Heart left ventricle (tissue), 16 donors: Measurements from ENCODE around the gene SLC25A21. TPM values are rescaled to one million over a fixed set of nuclear protein-coding genes. Genes with fewer than 3 reads are reported as not detected.

Experiments used
- ATAC-seq, 4 donors: fragments of 200-7000 bp; cut with Tn5 transposase; one replicate each; pipeline ENCODE4 v1.9.1; 2020 to 2022; ENCODE audit warnings: moderate library complexity in 4 of 4, mild to moderate bottlenecking in 3 of 4, moderate number of reproducible peaks in 1 of 4
- DNase-seq, 5 donors: peaks; one replicate each; pipeline ENCODE4 v3.0.0-alpha.2; 2020
- H3K27ac ChIP-seq, 12 donors: fragments of 200-600 bp; sonication (generic) in 4 of 12; one replicate each; pipeline versions ENCODE4 v1.5.0 to v1.8.0; 2016 to 2022; ENCODE audit warnings: mild to moderate bottlenecking in 2 of 12
- H3K27me3 ChIP-seq, 9 donors: fragments of 200-600 bp; sonication (generic) in 2 of 9; one replicate each; pipeline versions ENCODE4 v1.5.1 to v1.8.0; 2016 to 2022; ENCODE audit warnings: mild to moderate bottlenecking in 3 of 9
- H3K36me3 ChIP-seq, 9 donors: fragments of 200-600 bp; sonication (generic) in 2 of 9; one replicate each; pipeline versions ENCODE4 v1.5.0 to v1.8.0; 2018 to 2022; ENCODE audit warnings: mild to moderate bottlenecking in 2 of 9
- H3K4me1 ChIP-seq, 12 donors: fragments of 200-600 bp; sonication (generic) in 4 of 12; one replicate each; pipeline versions ENCODE4 v1.5.0 to v1.8.0; 2016 to 2022; ENCODE audit warnings: mild to moderate bottlenecking in 3 of 12
- H3K4me3 ChIP-seq, 12 donors: fragments of 200-600 bp; sonication (generic) in 4 of 12; one replicate each; pipeline versions ENCODE4 v1.5.0 to v1.8.0; 2017 to 2022; ENCODE audit warnings: mild to moderate bottlenecking in 9 of 12, moderate library complexity in 4 of 12
- H3K9me3 ChIP-seq, 12 donors: fragments of 200-600 bp; sonication (generic) in 4 of 12; one replicate each; pipeline versions ENCODE4 v1.5.0 to v1.8.0; 2016 to 2022; ENCODE audit warnings: mild to moderate bottlenecking in 1 of 12
- POLR2A ChIP-seq, 2 donors: fragments of 450-650 bp; IDR thresholded peaks; one replicate each; pipeline ENCODE4 v1.6.1; 2017; ENCODE audit warnings: antibody characterized with exemption in 2 of 2, mild to moderate bottlenecking in 2 of 2, moderate library complexity in 2 of 2
- WGBS, 4 donors: extraction: QIAGEN DNeasy Blood & Tissue Kit in 2 of 4; methylation state at CpG; one replicate each; pipeline versions ENCODE4 v1.1.5 to v1.1.7; 2013 to 2018; 5-methylcytosine and 5-hydroxymethylcytosine counted together
- intact Hi-C, 10 donors: fragments of 100-400 bp; cut with DNase I; formaldehyde crosslinking; loops; one replicate each; pipeline versions ENCODE4 v1.11.1 to v1.14.2; 2022
- polyA plus RNA-seq, 2 donors: library from polyadenylated mRNA; stranded (reverse); fragments of 200-250 nt; gene quantifications; one replicate each; pipeline ENCODE4 v1.2.3, GENCODE V29; 2013
- total RNA-seq, 9 donors: library from RNA; depleted of rRNA in 2 of 9; stranded (reverse); fragments of >200 nt in 2 of 9; fragmentation: NEBNext Ultra II Directional in 3 of 9; extraction: Animal tissue kit (Norgen Biotek cat#: 25700) in 3 of 9; gene quantifications; one replicate each; pipeline versions ENCODE4 v1.1.0 to v1.2.4, GENCODE V29; 2016 to 2023
- TF ChIP-seq, protein P1 (sequence below), 12 donors: fragments of 200-600 bp; sonication (generic) in 4 of 12; IDR thresholded peaks; one replicate each; pipeline versions ENCODE4 v1.5.0 to v1.8.0; 2018 to 2022; ENCODE audit warnings: antibody characterized with exemption in 12 of 12, mild to moderate bottlenecking in 5 of 12
- donor health status: ischemic (EF 13 %, LVEDD 7.1; RV severe dilation, severe dysfunction).
- donor health status: healthy with polysubstance abuse.
- donor health status: DM: no; HTN: yes; CAD: no.
- donor health status: DM: no; HTN: no; CAD: no.
- donor health status: ischemic (EF 25% LVEDD 6.9; RV normal size, moderate dysfunction).
- donor health status: ischemic (EF 25% LVEDD 5.7; RV mildly dilated, moderate dysfunction).
- donor health status: healthy.
- donor health status: DM: yes; HTN: yes; CAD: no.
- donor health status: ischemic (EF 35%, LVEDD 5.7; RV mildly dilated, moderate dysfunction).
- donor health status: nonischemic (EF 11% LVEDD 7.7; RV severe dilation, severe dysfunction).
- donor health status: DM: yes; HTN: yes; CAD: no.
- donor health status: PGD.
- donor health status: ischemic (EF 29% LVEDD 5.4; RV normal size, mild dysfunction).
- donor health status: nonischemic (EF 23%, LVEDD 6.1; RV moderate dilation, normal function).

The SLC25A21 gene
- total and polyA plus RNA-seq, 11 donors = 0.12 to 1.6 (median 0.24) TPM; not detected in 1

DNA sequence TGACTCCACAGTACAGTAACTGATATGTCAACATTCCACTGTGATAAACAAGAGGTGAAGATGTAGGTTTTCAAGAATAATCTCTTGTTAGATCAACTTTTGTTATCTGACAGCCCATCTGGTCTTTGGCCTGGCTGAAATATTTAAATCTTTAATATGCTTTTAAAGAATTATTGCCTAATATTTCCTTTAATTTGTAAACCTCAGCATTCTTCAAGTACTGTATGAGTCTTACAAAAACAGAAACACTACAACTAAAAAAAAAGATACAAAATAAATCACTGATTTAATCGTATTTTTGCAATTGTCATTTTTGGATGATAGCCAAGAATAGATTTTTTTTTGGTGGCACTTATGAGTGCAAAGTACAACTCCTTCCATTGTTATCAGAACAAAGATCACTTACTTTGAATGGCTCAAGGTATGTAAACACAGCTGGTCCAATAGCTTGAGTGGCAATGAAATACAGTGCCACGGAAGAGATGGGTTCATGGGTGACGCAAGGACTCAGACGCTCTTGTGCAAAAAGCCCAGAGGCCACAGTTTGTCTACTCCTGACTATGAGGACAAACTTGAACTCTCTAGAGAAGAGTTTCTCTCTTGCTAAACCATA is 401.3 kb downstream of the SLC25A21 start:
- TF ChIP-seq, protein P1, sequence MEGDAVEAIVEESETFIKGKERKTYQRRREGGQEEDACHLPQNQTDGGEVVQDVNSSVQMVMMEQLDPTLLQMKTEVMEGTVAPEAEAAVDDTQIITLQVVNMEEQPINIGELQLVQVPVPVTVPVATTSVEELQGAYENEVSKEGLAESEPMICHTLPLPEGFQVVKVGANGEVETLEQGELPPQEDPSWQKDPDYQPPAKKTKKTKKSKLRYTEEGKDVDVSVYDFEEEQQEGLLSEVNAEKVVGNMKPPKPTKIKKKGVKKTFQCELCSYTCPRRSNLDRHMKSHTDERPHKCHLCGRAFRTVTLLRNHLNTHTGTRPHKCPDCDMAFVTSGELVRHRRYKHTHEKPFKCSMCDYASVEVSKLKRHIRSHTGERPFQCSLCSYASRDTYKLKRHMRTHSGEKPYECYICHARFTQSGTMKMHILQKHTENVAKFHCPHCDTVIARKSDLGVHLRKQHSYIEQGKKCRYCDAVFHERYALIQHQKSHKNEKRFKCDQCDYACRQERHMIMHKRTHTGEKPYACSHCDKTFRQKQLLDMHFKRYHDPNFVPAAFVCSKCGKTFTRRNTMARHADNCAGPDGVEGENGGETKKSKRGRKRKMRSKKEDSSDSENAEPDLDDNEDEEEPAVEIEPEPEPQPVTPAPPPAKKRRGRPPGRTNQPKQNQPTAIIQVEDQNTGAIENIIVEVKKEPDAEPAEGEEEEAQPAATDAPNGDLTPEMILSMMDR (IDR thresholded peaks at IDR 0.05) = no peak
- no peak for TF ChIP-seq POLR2A (IDR thresholded peaks at IDR 0.05)
- no peaks in the 10 kb centered on the region for H3K36me3 ChIP-seq
- intact Hi-C loops = no loop called here
- ATAC-seq = no peak
- no peaks in the 10 kb centered on the region for H3K4me1 ChIP-seq
- H3K9me3 ChIP-seq = no peaks in the 10 kb centered on the region
- 59 to 82% (median 72%) methylated on average over 4 of the region's 4 CpGs for WGBS, 4 donors
- H3K27me3 ChIP-seq = peaks cover 0 to 4% (median 0%) of the 10 kb centered on the region in 9 donors
- DNase-seq = no peak
- H3K4me3 ChIP-seq = no peak overlapping the region
- H3K27ac ChIP-seq = no peak overlapping the region

DNA sequence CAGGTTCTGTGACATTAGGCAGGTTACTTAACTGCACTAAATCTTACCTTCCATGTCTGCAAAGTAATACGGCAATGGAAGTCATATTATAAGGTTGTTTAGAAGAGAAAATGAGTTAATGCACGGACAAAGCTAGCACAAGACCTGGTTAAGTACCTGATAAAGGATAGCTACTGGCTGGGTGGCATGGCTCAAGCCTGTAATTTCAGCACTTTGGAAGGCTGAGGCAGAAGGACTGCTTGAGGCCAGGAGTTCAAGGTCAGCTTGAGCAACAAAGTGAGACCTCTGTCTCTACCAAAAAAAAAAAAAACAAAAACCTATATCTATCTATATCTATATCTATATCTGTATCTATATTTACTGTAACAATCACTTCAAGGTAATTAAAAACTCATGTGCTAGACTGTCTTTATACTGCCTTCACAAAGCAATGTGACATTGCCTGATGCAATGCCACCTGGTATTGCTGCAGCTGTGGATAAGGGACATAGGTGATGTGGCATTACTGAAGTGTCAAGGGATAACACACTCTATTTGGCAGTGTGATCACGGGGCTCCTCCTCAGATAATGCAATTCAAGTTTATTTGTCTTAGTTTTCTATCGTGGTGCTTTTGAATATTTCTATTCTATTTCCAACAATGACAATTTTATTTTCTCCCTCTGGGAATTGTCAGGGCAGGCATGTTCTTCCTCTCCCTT is 403.6 kb downstream of the SLC25A21 start:
- no peaks in the 10 kb centered on the region for H3K36me3 ChIP-seq
- no peak overlapping the region for H3K27ac ChIP-seq
- no peaks in the 10 kb centered on the region for H3K4me1 ChIP-seq
- no peaks in the 10 kb centered on the region for H3K9me3 ChIP-seq
- no peak overlapping the region for H3K4me3 ChIP-seq
- intact Hi-C loops = no loop called here
- no peak for DNase-seq
- 72 to 80% (median 77%) methylated on average over 4 of the region's 4 CpGs for WGBS, 4 donors
- no peak for ATAC-seq
- H3K27me3 ChIP-seq = no peaks in the 10 kb centered on the region
- TF ChIP-seq, protein P1 (IDR thresholded peaks at IDR 0.05) = no peak
- TF ChIP-seq POLR2A (IDR thresholded peaks at IDR 0.05) = no peak

DNA sequence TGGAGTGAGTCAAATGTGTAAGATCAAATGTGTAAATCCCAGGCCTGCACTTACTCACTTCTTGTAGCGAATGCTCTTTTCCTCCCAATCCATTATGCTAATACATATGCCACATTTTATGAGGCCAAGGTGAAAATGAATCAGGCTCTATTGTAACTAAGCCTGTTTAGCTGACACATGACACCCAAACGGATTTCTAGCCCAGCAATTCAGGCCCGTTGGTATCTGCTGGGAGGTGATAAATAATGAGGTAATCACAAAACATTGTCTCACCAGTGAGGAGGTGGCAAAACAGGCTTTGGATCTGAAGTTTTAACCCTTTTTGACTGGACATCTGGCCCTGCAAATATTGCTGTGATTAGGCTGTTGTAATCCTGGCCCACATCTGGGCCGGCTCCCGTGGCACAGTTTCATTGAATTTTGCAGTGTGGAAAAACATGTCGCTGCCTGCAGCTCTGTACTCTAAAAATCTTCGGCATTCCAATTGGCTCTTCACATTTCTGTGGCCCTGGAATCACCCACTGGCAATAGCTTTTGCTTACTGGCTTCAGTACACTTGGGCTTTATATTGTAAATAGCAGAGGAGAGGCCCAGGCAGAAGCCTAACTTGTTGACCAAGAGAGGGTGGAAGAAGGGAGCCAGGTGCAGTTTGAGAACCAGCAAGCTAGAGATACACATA is 404.7 kb downstream of the SLC25A21 start:
- intact Hi-C loops = no loop called here
- no peaks in the 10 kb centered on the region for H3K4me1 ChIP-seq
- no peak for TF ChIP-seq POLR2A (IDR thresholded peaks at IDR 0.05)
- TF ChIP-seq, protein P1 (IDR thresholded peaks at IDR 0.05) = no peak
- no peak overlapping the region for H3K4me3 ChIP-seq
- no peak for ATAC-seq
- no peaks in the 10 kb centered on the region for H3K27me3 ChIP-seq
- no peak overlapping the region for H3K27ac ChIP-seq
- H3K36me3 ChIP-seq = no peaks in the 10 kb centered on the region
- WGBS, 4 donors = 49 to 63% (median 51%) methylated on average over 7 of the region's 7 CpGs
- no peaks in the 10 kb centered on the region for H3K9me3 ChIP-seq
- DNase-seq = no peak

DNA sequence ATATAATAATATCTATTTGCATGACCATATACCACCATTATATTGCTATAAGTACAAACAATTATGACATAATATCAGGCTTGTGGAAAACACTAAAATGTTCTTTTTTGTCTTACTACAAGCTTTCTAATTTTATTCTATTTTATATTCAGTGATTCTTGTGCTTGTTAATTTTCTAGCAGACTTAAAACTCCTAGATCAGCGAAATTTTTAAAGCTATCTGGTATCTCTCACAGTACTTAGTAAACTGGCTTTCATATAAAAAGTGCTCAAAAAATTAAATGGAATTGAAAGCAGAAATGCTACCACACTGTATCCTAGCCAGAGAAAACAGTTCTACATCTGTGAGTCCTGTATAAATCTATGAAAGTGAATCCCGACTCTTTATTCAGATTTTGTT is 405.4 kb downstream of the SLC25A21 start:
- Histone ChIP-seq H3K4me1 (no peaks in the 10 kb centered on the region), H3K27me3 (no peaks in the 10 kb centered on the region), H3K4me3 (no peak overlapping the region), H3K27ac (no peak overlapping the region), H3K36me3 (no peaks in the 10 kb centered on the region), H3K9me3 (no peaks in the 10 kb centered on the region)
- WGBS, 4 donors = 75 to 81% (median 77%) methylated on average over 2 of the region's 2 CpGs
- ATAC-seq (no peak), DNase-seq (no peak)
- no peak for TF ChIP-seq POLR2A (IDR thresholded peaks at IDR 0.05)
- TF ChIP-seq, protein P1 (IDR thresholded peaks at IDR 0.05) = no peak
- intact Hi-C loops = no loop called here
